ENCODE measurements around the gene TAF6L.
"Not testable (repeated sequence)": the region's sequence is repeated elsewhere in the genome, so short reads cannot be mapped to it uniquely, and the experiment has no call there.

The TAF6L gene, protein sequence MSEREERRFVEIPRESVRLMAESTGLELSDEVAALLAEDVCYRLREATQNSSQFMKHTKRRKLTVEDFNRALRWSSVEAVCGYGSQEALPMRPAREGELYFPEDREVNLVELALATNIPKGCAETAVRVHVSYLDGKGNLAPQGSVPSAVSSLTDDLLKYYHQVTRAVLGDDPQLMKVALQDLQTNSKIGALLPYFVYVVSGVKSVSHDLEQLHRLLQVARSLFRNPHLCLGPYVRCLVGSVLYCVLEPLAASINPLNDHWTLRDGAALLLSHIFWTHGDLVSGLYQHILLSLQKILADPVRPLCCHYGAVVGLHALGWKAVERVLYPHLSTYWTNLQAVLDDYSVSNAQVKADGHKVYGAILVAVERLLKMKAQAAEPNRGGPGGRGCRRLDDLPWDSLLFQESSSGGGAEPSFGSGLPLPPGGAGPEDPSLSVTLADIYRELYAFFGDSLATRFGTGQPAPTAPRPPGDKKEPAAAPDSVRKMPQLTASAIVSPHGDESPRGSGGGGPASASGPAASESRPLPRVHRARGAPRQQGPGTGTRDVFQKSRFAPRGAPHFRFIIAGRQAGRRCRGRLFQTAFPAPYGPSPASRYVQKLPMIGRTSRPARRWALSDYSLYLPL

DNA sequence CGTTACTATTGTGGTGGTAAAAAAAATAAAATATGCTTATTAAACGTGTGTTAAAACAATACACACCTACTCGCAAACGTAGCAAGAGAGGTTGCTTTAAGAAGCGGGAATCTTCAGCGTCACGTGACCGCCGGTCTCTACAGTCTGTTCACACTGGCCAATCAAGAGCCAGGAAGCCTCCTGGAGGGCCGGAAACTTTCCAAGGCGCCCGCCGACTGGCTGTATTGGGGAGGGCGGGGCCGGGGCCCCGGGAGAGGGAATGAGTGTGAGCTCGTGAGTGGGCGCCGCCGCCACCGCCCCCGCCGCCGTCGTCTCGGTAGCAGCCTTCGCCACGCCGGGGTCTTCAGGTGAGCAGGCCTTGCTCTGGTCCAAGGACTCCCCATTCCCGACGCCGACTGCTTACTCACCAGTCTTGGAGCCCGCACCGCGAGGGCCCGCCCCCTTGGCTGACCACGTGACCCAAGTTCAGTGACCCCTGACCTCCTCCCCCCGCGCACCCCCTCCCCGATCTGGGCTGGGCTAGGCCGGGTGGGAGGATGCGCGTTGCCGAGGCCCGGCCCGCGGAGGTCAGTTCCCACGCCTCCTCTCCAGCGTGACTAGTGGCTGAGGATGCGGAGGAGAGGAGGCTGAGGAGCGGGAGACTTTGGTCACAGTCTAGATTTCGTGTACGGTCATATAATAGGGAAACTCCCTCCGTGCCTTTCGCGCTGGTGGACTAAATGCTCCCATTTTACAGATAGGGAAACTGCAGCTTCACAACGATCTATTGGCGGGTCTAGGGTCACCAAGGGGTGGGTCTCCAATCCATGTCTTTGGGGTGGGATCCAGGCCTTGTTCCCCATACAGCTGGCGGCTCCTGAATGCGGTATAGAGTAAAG, at the start of gene TAF6L:
Gene TAF6L (plus strand): TSS at position 253 of the 878 bp plus-strand sequence. CDS start 4,388 bp downstream, outside the sequence.
- intact Hi-C loops (cut with DNase I) = loop anchor here (1.0 kb wide), 1 partner anchor 15 kb away; no protein-coding TSS in a partner anchor
- peak; percentile 96 to 99 (median 98) for DNase-seq

DNA sequence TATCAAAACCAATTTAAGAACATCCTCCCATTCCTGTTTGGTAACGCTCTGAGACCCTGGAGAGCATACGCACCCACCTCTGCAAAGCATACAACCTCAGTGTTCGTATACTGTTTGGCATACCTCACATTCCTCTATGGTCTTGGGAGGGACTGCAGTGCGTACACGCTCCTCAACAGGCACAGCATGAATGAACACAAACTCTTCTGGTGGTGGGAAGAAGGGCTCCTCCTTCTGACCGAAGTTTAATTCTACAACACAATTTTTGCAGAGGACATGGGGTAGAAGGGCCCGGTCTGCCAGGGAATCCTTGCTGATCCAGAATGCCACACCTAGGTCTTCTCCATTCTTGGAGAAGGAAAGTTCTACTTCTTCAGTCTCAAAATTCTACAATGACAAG, 49.2 kb upstream of the TAF6L start:
- intact Hi-C loops (cut with DNase I) = loop anchor here (10.0 kb wide), 1 partner anchor 113 kb away; the partner anchor contains the start of genes STX5, TEX54 and WDR74
- DNase-seq = no peak

DNA sequence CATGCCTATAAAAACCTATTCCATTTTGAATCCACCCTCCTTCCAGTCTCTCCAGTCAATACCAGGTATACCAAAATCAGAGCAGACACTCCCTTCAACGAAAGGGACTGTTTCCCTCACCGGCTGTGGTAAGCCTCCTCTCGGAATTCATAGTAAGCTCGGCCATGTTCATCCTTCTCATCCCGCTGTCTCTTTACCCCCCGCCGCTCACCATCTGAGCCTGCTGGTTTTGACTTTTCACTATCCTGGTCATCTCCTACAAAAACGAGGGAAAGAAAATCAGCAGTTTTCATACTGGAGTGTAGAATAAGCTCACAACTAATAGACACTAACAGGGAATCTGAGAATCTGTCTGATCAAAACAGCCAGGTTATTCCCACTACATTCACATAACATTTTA, 47.0 kb upstream of the TAF6L start:
- intact Hi-C loops (cut with DNase I) = loop anchor here (10.0 kb wide), 1 partner anchor 111 kb away; the partner anchor contains the start of genes STX5, TEX54 and WDR74
- DNase-seq = peak in 1 of 10 donors; percentile 25

DNA sequence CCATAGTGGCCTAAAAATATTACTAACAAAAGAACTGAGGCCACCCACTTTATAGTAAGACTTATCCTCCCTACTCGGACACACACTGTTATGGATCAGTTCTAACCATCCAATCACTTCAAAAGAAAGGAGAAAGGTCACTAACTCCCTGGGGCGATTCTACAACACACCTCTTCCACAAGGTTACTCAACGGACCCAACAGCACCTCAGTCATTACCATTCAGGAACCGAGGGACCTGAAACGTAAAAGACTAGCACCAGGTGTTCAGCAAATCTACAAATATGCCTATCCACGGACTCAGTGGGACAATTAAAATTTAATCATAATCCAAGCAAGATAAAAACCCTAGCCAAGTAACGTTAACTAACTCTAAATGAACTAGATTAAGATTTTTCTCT, 45.5 kb upstream of the TAF6L start:
- DNase-seq = no peak
- intact Hi-C loops (cut with DNase I) = loop anchor here (2.0 to 10.0 kb wide), 2 partner anchors 17 to 109 kb away; partner anchors contain the start of genes STX5, TEX54 and WDR74

DNA sequence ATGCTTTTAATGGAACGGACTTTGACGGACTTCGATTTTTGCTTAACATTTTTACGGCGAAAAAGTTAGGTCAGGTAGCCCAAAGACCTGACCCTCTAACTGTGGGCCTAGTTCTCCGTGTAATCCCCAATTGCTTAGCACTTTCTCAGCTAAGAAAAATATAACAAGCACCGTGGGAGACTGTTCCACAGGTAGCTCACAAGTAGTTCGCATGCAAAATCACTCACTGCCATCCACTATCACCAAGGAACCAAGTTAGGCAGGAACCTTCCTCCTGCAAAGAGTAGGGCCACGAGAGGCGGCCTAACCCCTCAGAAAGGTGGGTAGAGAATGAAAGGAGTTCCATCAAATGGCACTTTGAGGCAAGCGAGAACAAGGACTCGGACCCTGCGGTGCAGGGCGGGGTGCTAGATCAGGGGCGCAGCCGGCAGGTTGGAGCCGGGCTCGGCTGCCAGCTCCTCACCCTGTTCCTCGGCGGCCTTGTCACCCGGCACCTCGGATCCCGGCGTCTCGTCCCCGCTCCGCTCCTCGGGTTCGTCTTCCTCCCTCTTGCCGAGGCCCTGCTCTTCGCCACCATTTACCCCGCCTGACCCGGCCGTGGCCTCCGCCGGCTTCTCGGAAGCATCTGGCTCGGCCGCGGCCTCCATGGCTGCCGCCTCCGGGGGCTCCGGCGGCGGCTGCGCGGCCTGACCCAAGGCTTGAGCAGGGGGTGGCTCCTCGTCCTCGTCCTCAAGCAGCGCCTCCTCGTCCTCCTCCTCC, 44.9 kb upstream of the TAF6L start:
- intact Hi-C loops (cut with DNase I) = loop anchor here (2.0 to 10.0 kb wide), 2 partner anchors 18 to 108 kb away; partner anchors contain the start of genes STX5, TEX54 and WDR74
- peak in 2 of 10 donors; percentile 8 to 78 for DNase-seq

DNA sequence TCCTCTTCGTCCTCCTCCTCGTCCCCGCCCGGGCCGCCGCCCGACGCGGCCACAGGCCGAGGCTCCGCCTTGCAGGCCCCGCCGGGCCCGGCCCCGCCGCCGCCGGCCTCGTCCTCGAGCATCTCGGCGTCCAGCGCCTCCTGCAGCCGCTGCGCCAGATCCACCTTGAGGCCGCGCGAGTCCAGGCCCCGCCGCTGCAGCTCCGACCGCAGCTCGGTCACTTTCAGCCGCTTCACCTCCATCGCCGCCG, 44.4 kb upstream of the TAF6L start:
- no peak for DNase-seq
- intact Hi-C loops (cut with DNase I) = loop anchor here (2.0 to 10.0 kb wide), 2 partner anchors 18 to 108 kb away; partner anchors contain the start of genes STX5, TEX54 and WDR74

DNA sequence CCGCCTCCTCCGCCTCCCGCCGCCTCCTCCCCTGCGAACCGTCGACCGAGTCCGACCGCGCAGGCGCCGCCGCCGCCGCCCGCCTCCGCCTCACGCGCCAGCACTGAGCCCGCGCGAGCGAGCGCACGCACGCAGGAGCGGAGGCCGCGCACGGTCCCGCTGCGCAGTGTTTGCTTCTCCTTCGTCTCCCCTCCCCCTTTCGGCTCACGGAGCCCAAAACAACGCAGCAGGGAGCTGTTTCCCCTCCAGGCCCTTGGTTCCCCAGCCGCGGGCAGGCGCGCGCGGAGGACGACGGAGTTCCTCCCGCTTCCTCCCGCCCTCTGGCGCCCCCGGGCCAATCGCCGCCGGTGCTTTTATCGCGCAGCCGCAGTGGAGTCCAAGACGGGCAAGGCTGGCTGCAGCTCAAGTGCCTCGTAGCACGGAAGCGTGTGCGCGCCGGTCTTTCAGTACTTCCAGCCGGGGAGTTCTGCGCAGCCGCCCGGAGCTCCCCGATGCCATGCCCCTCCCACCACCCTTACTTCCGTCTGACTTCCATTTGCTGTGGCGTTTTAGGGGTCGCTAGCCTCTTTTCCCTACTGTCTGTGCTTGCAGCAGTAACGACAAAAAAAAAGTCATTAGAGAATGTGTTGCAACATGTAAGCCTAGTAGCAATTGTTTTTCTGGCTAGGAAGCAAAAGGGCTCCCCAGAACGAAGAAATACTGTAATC, 43.9 kb upstream of the TAF6L start, which contains the start of gene HNRNPUL2:
Gene HNRNPUL2 (minus strand): TSS at position 293 of the 707 bp plus-strand sequence. CDS start 301 bp downstream, outside the sequence.
- intact Hi-C loops (cut with DNase I) = loop anchor here (2.0 to 10.0 kb wide), 2 partner anchors 19 to 107 kb away; partner anchors contain the start of genes STX5, TEX54 and WDR74
- DNase-seq = peak; percentile 96 to 100 (median 98)

DNA sequence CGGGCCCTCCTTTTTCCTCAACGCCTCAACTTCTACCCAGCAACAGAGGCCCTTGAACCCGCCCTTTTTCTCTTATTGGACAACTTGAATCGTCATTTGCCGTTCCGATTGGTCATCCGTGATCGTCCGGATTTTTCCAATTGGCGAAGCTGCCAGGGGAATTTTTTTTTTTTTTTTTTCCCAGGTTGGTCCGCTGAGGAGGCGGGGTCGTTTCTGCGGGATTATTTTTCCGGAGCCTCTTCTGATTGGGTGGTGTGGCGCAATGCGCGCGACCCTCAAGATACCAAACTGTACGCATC, 43.4 kb upstream of the TAF6L start:
- intact Hi-C loops (cut with DNase I) = loop anchor here (2.0 to 10.0 kb wide), 3 partner anchors 19 to 107 kb away; partner anchors contain the start of genes POLR2G, STX5, TEX54 and WDR74
- peak; percentile 70 to 95 (median 80) for DNase-seq

DNA sequence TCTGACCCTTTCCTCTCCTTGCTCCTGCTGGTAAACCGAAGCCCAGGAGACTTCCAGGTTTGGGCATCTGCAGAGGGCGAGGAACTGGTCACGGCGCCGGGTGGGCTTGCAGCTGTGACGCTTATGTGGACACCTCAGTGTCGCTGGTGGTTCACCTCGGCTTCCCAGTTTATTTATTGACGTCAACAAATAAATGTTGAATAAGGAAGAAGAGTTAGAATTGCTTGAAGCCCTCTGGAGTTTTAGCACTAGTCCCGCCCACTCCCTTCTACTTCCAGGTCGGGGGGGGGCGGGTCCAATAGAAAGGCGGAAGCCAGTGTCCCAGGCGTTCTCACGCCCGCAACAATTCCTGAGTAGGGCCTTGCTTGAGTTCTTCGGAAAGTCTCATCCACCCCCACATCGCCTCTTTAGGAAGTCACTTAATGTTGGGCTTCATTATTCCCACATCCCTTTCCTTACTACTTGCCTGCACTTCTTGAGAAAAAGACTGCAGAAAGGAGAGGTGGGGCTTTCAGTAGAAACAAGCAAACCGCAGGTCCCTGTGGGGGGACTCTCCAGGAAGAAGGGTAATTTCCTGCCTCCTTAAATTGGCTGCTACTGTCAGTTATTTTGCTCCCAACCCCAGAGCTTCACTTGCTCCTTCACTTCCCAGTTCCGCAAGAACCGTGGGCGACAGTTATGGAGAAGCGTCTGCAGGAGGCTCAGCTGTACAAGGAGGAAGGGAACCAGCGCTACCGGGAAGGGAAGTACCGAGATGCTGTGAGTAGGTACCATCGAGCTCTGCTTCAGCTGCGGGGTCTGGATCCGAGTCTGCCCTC, 42.8 kb upstream of the TAF6L start, which contains the start of gene TTC9C:
Gene TTC9C (plus strand): TSS at position 316 of the 818 bp plus-strand sequence. CDS start 363 bp downstream, at position 679.
- DNase-seq = peak; percentile 80 to 98 (median 87)
- intact Hi-C loops (cut with DNase I) = loop anchor here (2.0 to 10.0 kb wide), 2 partner anchors 32 to 106 kb away; partner anchors contain the start of genes POLR2G, STX5, TEX54 and WDR74

DNA sequence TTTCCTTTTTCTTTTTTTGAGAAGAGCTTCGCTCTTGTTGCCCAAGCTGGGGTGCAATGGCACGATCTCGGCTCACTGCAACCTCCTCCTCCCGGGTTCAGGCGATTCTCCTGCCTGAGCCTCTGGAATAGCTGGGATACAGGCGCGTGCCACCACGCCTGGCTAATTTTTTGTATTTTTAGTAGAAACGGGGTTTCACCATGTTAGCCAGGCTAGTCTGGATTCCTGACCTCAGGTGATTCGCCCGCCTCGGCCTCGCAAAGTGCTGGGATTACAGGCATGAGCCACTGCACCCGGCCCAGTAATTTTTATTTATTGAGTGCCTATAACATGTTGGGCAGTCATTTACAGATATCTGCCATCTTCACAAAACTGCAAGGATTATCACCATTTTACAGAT, 41.1 kb upstream of the TAF6L start:
- peak in 1 of 10 donors; percentile 40 for DNase-seq
- intact Hi-C loops (cut with DNase I) = loop anchor here (5.0 kb wide), 1 partner anchor 132 kb away; no protein-coding TSS in a partner anchor

DNA sequence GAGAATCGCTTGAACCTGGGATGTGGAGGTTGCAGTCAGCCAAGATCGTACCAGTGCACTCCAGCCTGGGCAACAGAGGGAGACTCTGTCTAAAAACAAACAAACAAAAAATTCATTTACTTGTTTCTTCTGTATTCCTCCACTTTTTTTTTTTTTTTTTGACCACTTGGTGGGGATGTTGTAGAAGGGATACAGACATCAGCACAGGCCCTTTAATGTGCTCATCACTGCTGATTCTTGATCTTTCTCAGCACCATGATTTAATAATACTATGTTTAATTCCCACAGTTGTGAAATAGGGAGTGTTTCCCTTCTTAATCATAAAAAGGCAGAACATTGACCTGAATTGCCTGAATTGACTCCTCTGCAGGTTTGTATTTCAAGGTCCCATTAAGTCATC, 38.4 kb upstream of the TAF6L start:
- intact Hi-C loops (cut with DNase I) = loop anchor here (5.0 kb wide), 1 partner anchor 129 kb away; no protein-coding TSS in a partner anchor
- no peak for DNase-seq

DNA sequence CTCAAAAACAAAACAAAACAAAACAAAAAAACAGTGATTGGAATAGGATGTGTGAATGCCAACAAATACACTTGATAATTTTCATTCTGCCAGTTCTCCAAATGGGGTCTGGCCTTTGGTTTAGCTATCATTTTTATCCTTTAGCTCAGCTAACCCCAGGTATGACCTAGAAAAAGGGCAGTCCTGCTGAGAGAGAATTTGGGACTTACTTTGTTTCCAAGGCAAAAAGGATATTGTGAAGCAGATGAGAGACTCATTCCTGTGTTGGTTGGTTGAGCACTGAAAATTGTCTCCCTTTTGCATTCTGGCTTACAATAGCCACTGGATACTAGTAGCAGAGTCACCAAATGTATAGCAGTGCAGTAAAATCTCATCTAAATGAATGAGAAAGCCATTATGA, 34.0 kb upstream of the TAF6L start:
- no peak for DNase-seq
- intact Hi-C loops (cut with DNase I) = no loop called here

DNA sequence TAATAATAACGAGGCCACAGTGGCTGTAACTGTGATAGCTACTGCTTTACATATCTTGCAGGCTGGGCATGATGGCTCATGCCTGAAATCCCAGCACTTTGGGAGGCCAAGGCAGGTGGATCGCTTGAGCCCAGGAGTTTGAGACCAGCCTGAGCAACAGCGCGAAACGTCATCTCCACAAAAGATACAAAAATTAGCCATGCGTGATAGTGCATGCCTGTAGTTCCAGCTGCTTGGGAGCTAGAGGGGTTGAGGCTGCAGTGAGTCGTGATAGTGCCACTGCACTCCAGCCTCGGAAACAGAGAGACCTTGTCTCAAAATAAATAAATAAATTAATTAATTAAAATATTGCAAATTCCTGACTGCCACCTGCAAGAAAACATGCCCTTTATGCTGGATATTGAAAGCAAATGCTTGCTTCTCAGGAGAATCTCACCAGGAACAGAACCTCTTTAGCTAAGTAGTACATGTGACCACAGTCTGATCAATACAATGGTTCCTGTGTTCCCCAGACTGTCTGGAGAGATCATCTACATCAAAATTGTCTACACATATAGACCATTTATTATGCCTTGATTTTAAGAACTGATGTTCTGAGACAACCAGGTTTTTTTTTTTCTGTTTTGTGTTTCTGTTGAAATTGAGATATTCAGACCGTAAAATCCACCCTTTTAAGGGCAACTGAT, 23.6 kb upstream of the TAF6L start:
- peak in 3 of 10 donors; percentile 24 to 56 (median 39) for DNase-seq
- intact Hi-C loops (cut with DNase I) = no loop called here

DNA sequence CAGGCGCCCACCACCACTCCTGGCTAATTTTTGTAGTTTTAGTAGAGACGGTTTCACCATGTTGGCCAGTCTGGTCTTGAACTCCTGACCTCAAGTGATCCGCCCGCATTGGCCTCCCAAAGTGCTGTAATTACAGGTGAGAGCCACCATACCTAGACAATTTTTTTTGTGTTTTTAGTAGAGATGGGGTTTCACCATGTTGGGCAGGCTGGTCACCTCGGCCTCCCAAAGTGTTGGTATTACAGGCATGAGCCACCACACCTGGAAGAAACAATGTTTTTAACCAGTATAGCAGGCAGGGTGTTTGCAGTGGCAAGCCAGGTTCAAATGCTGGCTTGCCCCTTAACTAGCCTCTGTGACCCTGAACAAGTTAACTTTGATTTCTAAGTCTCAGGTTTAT, 21.3 kb upstream of the TAF6L start:
- DNase-seq = peak in 3 of 10 donors; percentile 6 to 24 (median 15)
- intact Hi-C loops (cut with DNase I) = not testable (repeated sequence)

DNA sequence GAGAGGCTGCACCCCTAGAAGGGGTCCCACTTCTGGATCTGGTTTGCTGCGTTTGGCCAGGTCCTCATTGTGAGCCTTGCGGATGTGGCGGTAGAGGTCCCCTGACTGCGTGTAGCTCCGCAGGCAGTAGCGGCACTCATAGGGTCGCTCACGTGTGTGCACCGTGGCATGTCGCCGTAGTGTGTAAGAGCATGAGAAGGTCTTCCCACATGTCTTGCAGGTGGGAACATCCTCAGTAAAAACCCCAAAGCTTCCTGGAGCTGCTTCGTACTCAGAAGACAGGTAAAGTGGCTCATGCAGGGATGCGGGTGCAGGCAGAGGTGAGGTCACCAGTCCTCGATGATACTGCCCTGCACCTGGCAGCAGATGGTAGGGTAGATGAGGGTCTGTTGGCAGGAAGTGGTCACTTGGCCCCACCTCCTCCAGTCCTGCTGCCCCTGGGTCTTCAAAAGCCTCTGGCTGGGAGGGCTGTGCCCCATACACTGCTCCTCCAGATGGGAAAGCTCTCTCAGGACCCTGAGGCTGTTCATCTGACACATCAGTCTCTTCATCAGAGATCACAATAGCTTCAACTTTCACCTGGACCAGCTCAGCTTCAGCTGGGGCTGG, 18.9 kb upstream of the TAF6L start:
- intact Hi-C loops (cut with DNase I) = no loop called here

DNA sequence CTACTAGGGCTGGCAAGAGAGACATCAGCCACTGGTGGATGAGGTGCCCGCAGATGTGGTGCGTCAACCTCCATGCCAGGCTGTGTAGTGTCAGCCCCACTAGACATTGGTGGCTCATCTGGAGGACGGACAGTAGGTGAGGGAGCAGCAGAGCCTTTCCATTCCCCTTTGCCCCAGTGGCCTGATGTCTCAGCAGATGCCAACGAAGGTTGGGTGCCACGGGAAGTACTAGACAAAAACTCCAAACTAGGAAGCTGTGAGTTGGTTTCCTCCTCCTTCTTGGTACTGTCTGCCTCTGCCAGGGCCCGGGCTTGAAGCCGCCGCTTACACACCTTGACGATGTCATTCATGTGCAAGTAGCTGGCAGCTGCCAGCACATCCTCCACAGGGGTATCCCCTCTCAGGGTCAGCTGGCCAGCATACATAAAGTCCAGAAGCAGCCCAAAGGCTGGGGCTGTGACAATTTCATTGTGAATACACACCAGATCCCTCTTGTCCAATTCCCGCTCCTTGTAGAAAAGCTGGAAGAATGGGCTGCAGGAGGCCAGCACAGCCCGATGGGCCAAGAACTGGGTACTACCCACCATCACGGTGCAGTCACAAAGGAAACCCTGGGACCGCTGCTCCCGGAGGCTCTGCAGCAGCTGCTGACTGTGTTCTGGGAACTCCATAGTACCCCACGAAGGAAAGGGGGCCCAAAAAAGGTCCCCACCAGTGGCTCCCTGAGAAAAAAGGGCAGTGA, 18.0 kb upstream of the TAF6L start:
- intact Hi-C loops (cut with DNase I) = no loop called here

More for the DNA sequence above, 18.9 kb upstream of the TAF6L start:
- DNase-seq = peak in 3 of 10 donors; percentile 35 to 56 (median 44)

More for the DNA sequence above, 18.0 kb upstream of the TAF6L start:
- peak in 3 of 10 donors; percentile 58 to 82 (median 64) for DNase-seq

All from posterior cingulate gyrus (tissue), 11 donors.